LNCaP clone FGC (cell line): ENCODE data around the gene GLB1L3.
"Not testable (repeated sequence)": the region's sequence is repeated elsewhere in the genome, so short reads cannot be mapped to it uniquely, and the experiment has no call there.

Experiments used
- DNase-seq: peaks from one replicate; pipeline ENCODE4 v3.0.0-alpha.2; 2011; ENCODE audit warnings: low read depth
- H3K4me3 ChIP-seq: 2 replicates; pipeline ENCODE4 v1.5.1; 2011; ENCODE audit warnings: mild to moderate bottlenecking, low read depth, low read length, control low read depth
- CTCF ChIP-seq: IDR thresholded peaks from 2 replicates; pipeline ENCODE4 v1.5.1; 2012; ENCODE audit warnings: mild to moderate bottlenecking; ENCODE audit not compliant: control insufficient read depth, insufficient read depth; ENCODE audit errors: extremely low read depth

GLB1L3 gene

GRCh38 chr11:134342572-134343340 lies 66.6 kb downstream of the GLB1L3 start:
- H3K4me3 ChIP-seq, result no peak overlapping the region
- TF ChIP-seq CTCF, result no peak
- DNase-seq, result no peak

GRCh38 chr11:134343646-134344045 lies 67.5 kb downstream of the GLB1L3 start:
- TF ChIP-seq CTCF, result no peak
- no peak overlapping the region for H3K4me3 ChIP-seq
- no peak for DNase-seq

- not testable (repeated sequence) for DNase-seq, H3K4me3 ChIP-seq
Observed at GRCh38 chr11:134344497-134345236, 68.5 kb downstream of the GLB1L3 start.

- DNase-seq, result no peak
- H3K4me3 ChIP-seq, result no peak overlapping the region
- no peak for TF ChIP-seq CTCF
Observed at GRCh38 chr11:134345237-134345550, 69.0 kb downstream of the GLB1L3 start.

GRCh38 chr11:134346101-134346975 lies 70.2 kb downstream of the GLB1L3 start:
- no peak for DNase-seq
- H3K4me3 ChIP-seq, result no peak overlapping the region

GRCh38 chr11:134346976-134347350 lies 70.8 kb downstream of the GLB1L3 start:
- no peak for DNase-seq
- no peak for TF ChIP-seq CTCF
- no peak overlapping the region for H3K4me3 ChIP-seq

More at GRCh38 chr11:134346101-134346975, 70.2 kb downstream of the GLB1L3 start:
- no peak for TF ChIP-seq CTCF

GRCh38 chr11:134347441-134347840 lies 71.3 kb downstream of the GLB1L3 start:
- no peak overlapping the region for H3K4me3 ChIP-seq
- DNase-seq, result no peak
- no peak for TF ChIP-seq CTCF
